HepG2 (cell line): ENCODE results near the gene ZBTB7C. TPM values are rescaled to one million over a fixed set of nuclear protein-coding genes. Genes with fewer than 3 reads are reported as not detected.

Experiments
- CEBPB ChIP-seq: IDR thresholded peaks from 2 replicates; pipeline ENCODE4 v1.6.1; 2011; ENCODE audit warnings: low read depth, low read length, improper control_type of control experiment, borderline replicate concordance
- DMAP1 ChIP-seq: IDR thresholded peaks from 2 replicates; pipeline ENCODE4 v1.6.1; 2016
- ELF3 ChIP-seq: IDR thresholded peaks from 2 replicates; pipeline ENCODE4 v1.6.1; 2016; ENCODE audit warnings: missing genetic modification reagents, missing compliant biosample characterization
- EP300 ChIP-seq, 3 experiments: sonication (generic) in 1 of 3; formaldehyde crosslinking in 1 of 3; IDR thresholded peaks; 2 replicates each; pipeline versions ENCODE4 v1.5.1 to v1.6.1; 2011 to 2020; ENCODE audit warnings: low read depth in 2 of 3, low read length in 2 of 3, borderline replicate concordance in 1 of 3, improper control_type of control experiment in 1 of 3, mild to moderate bottlenecking in 1 of 3, missing genetic modification reagents in 1 of 3, moderate library complexity in 1 of 3
- HCFC1 ChIP-seq: fragments of 150-350 bp; IDR thresholded peaks from 2 replicates; pipeline ENCODE4 v1.6.1; 2014; ENCODE audit warnings: low read depth, low read length
- HMGA1 ChIP-seq: sonication (generic); formaldehyde crosslinking; conservative IDR thresholded peaks from 2 replicates; pipeline ENCODE4 v1.4.0; 2020; ENCODE audit warnings: missing genetic modification reagents
- MEIS2 ChIP-seq: sonication (generic); formaldehyde crosslinking; IDR thresholded peaks from 2 replicates; pipeline ENCODE4 v1.9.0; 2021; ENCODE audit warnings: mild to moderate bottlenecking, missing genetic modification reagents
- NFIB ChIP-seq: sonication (generic); formaldehyde crosslinking; IDR thresholded peaks from 2 replicates; pipeline ENCODE4 v1.9.0; 2021; ENCODE audit warnings: missing genetic modification reagents, mild to moderate bottlenecking, borderline replicate concordance
- PAWR ChIP-seq: sonication (generic); formaldehyde crosslinking; IDR thresholded peaks from 2 replicates; pipeline ENCODE4 v1.4.0; 2020; ENCODE audit warnings: missing genetic modification reagents, mild to moderate bottlenecking, borderline replicate concordance
- REXO4 ChIP-seq: sonication (generic); formaldehyde crosslinking; IDR thresholded peaks from 2 replicates; pipeline ENCODE4 v1.8.0; 2022; ENCODE audit warnings: missing genetic modification reagents, mild to moderate bottlenecking, borderline replicate concordance
- ZBTB8A ChIP-seq: sonication (generic); formaldehyde crosslinking; IDR thresholded peaks from 2 replicates; pipeline ENCODE4 v1.4.0; 2020; ENCODE audit warnings: mild to moderate bottlenecking, low read depth, missing genetic modification reagents, borderline replicate concordance
- ZKSCAN8 ChIP-seq: IDR thresholded peaks from 2 replicates; pipeline ENCODE4 v1.6.1; 2016; ENCODE audit warnings: borderline replicate concordance, missing genetic modification reagents, missing compliant biosample characterization
- ZNF207 ChIP-seq: fragments of 450-650 bp; IDR thresholded peaks from 2 replicates; pipeline ENCODE4 v1.6.1; 2016; ENCODE audit warnings: antibody characterized with exemption, borderline replicate concordance
- ZNF430 ChIP-seq: sonication (generic); formaldehyde crosslinking; IDR thresholded peaks from 2 replicates; pipeline ENCODE4 v1.9.0; 2021; ENCODE audit warnings: mild to moderate bottlenecking, missing genetic modification reagents
- ZNF451 ChIP-seq: sonication (generic); formaldehyde crosslinking; IDR thresholded peaks from 2 replicates; pipeline ENCODE4 v1.5.0; 2020; ENCODE audit warnings: mild to moderate bottlenecking, missing genetic modification reagents
- ZNF616 ChIP-seq: sonication (generic); formaldehyde crosslinking; IDR thresholded peaks from 2 replicates; pipeline ENCODE4 v1.5.0; 2020; ENCODE audit warnings: low read depth, mild to moderate bottlenecking, missing genetic modification reagents
- ZNF652 ChIP-seq: IDR thresholded peaks from 2 replicates; pipeline ENCODE4 v1.6.1; 2016; ENCODE audit warnings: low read depth, borderline replicate concordance
- ZNF878 ChIP-seq: sonication (generic); formaldehyde crosslinking; IDR thresholded peaks from 2 replicates; pipeline ENCODE4 v1.8.1; 2023; ENCODE audit warnings: mild to moderate bottlenecking, missing genetic modification reagents, moderate library complexity
- polyA plus RNA-seq, 8 experiments: library from polyadenylated mRNA; depleted of rRNA in 3 of 8; stranded (reverse) in 7 of 8; unstranded in 1 of 8; fragments of >200 nt; fragmentation: Illumina TruSeq in 4 of 8; extraction: Trizol in 4 of 8; gene quantifications; 2 replicates each; pipeline versions ENCODE4 v1.2.1 to v1.2.3, GENCODE V29; 2011 to 2016; ENCODE audit warnings: low read depth in 4 of 8, missing spikeins in 1 of 8, mixed read lengths in 1 of 8; ENCODE audit not compliant: insufficient read depth in 1 of 8
- total RNA-seq, 5 experiments: library from RNA; depleted of rRNA; stranded (reverse); fragments of >200 nt; fragmentation: Illumina TruSeq; extraction: Trizol; gene quantifications; 2 replicates each; pipeline ENCODE4 v1.2.3, GENCODE V29; 2016; ENCODE audit warnings: low read depth in 1 of 5
- TF ChIP-seq, protein P1 (sequence below): sonication (generic); formaldehyde crosslinking; IDR thresholded peaks from 2 replicates; pipeline ENCODE4 v1.5.0; 2020; ENCODE audit warnings: mild to moderate bottlenecking, missing genetic modification reagents, borderline replicate concordance
- TF ChIP-seq, protein P2 (sequence below): sonication (generic); formaldehyde crosslinking; IDR thresholded peaks from 2 replicates; pipeline ENCODE4 v1.4.0; 2020; ENCODE audit warnings: missing genetic modification reagents
- TF ChIP-seq, protein P3 (sequence below): IDR thresholded peaks from 2 replicates; pipeline ENCODE4 v1.6.1; 2016

The ZBTB7C gene
- total and polyA plus RNA-seq, 2 of the 13 experiments (the other 11 are each of a cell fraction or from before 2014, with no cell fraction given): 0.01 to 0.04 TPM

DNA sequence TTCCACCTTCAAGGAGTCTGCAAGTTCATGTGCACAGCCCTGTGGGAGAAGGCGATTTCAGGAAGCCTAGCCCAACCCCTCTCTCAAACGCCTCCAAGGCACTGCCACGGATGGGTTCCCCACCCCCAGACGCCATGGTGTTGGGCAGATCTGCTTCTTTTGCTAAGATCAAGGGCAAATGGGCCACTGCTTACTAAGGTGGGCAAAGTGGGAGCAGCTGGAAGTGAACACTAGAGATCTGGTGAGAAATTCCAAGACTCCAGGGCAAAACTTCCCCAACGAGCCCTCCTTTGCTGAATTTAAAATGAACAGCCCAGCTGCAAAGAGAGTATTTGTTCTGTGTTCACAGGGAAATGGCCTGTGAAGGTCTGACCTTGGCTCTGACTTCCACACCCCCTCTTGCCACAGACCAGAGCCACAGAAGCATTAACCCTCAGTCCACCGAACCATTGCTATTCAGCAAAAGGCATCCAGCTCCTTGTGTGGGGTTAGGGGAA, 45.1 kb upstream of the ZBTB7C start (continued):
- no peak for TF ChIP-seq HMGA1 (CRISPR knock-in tag)
- TF ChIP-seq EP300 (IDR thresholded peaks at IDR 0.05; ENCODE audit: low read depth in 2 of 2, low read length in 2 of 2): peak in 1 of 2 experiments; percentile 68; a peak in 1 of 4 replicates
- peak; percentile 24; the same call in 1 of the 2 replicates for TF ChIP-seq EP300 (CRISPR knock-in tag; IDR thresholded peaks at IDR 0.05; ENCODE audit: borderline replicate concordance)
- TF ChIP-seq CEBPB: peak; percentile 82
- TF ChIP-seq, protein P1, sequence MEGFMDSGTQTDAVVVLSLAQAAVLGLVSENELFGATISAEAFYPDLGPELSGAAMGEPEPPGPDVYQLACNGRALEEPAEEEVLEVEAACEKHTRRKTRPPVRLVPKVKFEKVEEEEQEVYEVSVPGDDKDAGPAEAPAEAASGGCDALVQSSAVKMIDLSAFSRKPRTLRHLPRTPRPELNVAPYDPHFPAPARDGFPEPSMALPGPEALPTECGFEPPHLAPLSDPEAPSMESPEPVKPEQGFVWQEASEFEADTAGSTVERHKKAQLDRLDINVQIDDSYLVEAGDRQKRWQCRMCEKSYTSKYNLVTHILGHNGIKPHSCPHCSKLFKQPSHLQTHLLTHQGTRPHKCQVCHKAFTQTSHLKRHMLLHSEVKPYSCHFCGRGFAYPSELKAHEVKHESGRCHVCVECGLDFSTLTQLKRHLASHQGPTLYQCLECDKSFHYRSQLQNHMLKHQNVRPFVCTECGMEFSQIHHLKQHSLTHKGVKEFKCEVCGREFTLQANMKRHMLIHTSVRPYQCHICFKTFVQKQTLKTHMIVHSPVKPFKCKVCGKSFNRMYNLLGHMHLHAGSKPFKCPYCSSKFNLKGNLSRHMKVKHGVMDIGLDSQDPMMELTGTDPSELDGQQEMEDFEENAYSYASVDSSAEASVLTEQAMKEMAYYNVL: no peak
- TF ChIP-seq ZNF652 (CRISPR knock-in tag): peak; percentile 99
- 0 out of 2 replicates have a peak, but pooled peaks have one; percentile 36 for TF ChIP-seq ZNF451
- no peak for TF ChIP-seq ZBTB8A (CRISPR knock-in tag)
- no peak for TF ChIP-seq NFIB (CRISPR knock-in tag)
- no peak for TF ChIP-seq ZNF878 (CRISPR knock-in tag)
- no peak for TF ChIP-seq REXO4
- peak; percentile 44; the same call in 1 of the 2 replicates for TF ChIP-seq ZNF430
- no peak; the same call in 1 of the 2 replicates for TF ChIP-seq DMAP1 (CRISPR knock-in tag)
- peak; percentile 41 for TF ChIP-seq ELF3 (CRISPR knock-in tag)
- no peak for TF ChIP-seq PAWR
- TF ChIP-seq ZKSCAN8 (CRISPR knock-in tag): no peak
- TF ChIP-seq, protein P2, sequence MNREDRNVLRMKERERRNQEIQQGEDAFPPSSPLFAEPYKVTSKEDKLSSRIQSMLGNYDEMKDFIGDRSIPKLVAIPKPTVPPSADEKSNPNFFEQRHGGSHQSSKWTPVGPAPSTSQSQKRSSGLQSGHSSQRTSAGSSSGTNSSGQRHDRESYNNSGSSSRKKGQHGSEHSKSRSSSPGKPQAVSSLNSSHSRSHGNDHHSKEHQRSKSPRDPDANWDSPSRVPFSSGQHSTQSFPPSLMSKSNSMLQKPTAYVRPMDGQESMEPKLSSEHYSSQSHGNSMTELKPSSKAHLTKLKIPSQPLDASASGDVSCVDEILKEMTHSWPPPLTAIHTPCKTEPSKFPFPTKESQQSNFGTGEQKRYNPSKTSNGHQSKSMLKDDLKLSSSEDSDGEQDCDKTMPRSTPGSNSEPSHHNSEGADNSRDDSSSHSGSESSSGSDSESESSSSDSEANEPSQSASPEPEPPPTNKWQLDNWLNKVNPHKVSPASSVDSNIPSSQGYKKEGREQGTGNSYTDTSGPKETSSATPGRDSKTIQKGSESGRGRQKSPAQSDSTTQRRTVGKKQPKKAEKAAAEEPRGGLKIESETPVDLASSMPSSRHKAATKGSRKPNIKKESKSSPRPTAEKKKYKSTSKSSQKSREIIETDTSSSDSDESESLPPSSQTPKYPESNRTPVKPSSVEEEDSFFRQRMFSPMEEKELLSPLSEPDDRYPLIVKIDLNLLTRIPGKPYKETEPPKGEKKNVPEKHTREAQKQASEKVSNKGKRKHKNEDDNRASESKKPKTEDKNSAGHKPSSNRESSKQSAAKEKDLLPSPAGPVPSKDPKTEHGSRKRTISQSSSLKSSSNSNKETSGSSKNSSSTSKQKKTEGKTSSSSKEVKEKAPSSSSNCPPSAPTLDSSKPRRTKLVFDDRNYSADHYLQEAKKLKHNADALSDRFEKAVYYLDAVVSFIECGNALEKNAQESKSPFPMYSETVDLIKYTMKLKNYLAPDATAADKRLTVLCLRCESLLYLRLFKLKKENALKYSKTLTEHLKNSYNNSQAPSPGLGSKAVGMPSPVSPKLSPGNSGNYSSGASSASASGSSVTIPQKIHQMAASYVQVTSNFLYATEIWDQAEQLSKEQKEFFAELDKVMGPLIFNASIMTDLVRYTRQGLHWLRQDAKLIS (CRISPR knock-in tag): no peak
- no peak for TF ChIP-seq ZNF616
- TF ChIP-seq HCFC1: no peak
- TF ChIP-seq, protein P3, sequence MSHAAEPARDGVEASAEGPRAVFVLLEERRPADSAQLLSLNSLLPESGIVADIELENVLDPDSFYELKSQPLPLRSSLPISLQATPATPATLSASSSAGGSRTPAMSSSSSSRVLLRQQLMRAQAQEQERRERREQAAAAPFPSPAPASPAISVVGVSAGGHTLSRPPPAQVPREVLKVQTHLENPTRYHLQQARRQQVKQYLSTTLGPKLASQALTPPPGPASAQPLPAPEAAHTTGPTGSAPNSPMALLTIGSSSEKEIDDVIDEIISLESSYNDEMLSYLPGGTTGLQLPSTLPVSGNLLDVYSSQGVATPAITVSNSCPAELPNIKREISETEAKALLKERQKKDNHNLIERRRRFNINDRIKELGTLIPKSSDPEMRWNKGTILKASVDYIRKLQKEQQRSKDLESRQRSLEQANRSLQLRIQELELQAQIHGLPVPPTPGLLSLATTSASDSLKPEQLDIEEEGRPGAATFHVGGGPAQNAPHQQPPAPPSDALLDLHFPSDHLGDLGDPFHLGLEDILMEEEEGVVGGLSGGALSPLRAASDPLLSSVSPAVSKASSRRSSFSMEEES: peak; percentile 23; the same call in 1 of the 2 replicates
- TF ChIP-seq MEIS2 (CRISPR knock-in tag): no peak
- TF ChIP-seq ZNF207: no peak
